H1 (cell line): ENCODE results near the gene CNDP2. TPM values are rescaled to one million over a fixed set of nuclear protein-coding genes. Genes with fewer than 3 reads are reported as not detected.

Experiments used
- CTCF ChIA-PET: fragments of 300-600 bp; sonication (Branson Sonifier 250); formaldehyde crosslinking; loops from one replicate; lab custom pipeline; 2021; ENCODE audit not compliant: partially characterized antibody; lab: Charles Lee
- POLR2A ChIA-PET: fragments of 300-600 bp; sonication (Branson Sonifier 250); formaldehyde crosslinking; loops from one replicate; lab custom pipeline; 2021; ENCODE audit warnings: inconsistent platforms; ENCODE audit not compliant: partially characterized antibody; lab: Charles Lee
- DNase-seq, 2 experiments: peaks; one replicate each; pipeline versions ENCODE4 v3.0.0 to v3.0.0-alpha.2; 2010 to 2022; ENCODE audit warnings: low spot score in 2 of 2, low read depth in 1 of 2, mixed read lengths in 1 of 2
- FAIRE-seq: peaks from 2 replicates; lab custom pipeline; 2011; peaks lifted over from hg19 to GRCh38; lab: Jason Lieb, UNC
- H2AFZ ChIP-seq: 2 replicates; pipeline ENCODE4 v1.8.1; 2012; ENCODE audit warnings: low read length, inconsistent platforms
- H2AK5ac ChIP-seq: 2 replicates; pipeline ENCODE4 v1.6.1; 2013; ENCODE audit warnings: low read depth, low read length
- H2BK120ac ChIP-seq: replicated peaks from 2 replicates; pipeline ENCODE3; 2013; ENCODE audit warnings: low read depth, low read length, inconsistent platforms
- H2BK12ac ChIP-seq: 2 replicates; pipeline ENCODE4 v1.6.1; 2013; ENCODE audit warnings: low read depth, low read length
- H2BK15ac ChIP-seq: 2 replicates; pipeline ENCODE4 v1.6.1; 2013; ENCODE audit warnings: low read length
- H2BK20ac ChIP-seq: 2 replicates; pipeline ENCODE4 v1.6.1; 2013; ENCODE audit warnings: low read length
- H2BK5ac ChIP-seq: 2 replicates; pipeline ENCODE4 v1.6.1; 2013; ENCODE audit warnings: low read depth, low read length
- H3K14ac ChIP-seq: 2 replicates; pipeline ENCODE4 v1.6.1; 2013; ENCODE audit warnings: inconsistent platforms; ENCODE audit not compliant: insufficient read length
- H3K18ac ChIP-seq: 2 replicates; pipeline ENCODE4 v1.6.1; 2013; ENCODE audit warnings: low read length; ENCODE audit errors: extremely low read depth
- H3K23ac ChIP-seq: 2 replicates; pipeline ENCODE4 v1.6.1; 2013; ENCODE audit warnings: inconsistent platforms; ENCODE audit not compliant: insufficient read length
- H3K23me2 ChIP-seq: 2 replicates; pipeline ENCODE4 v1.6.1; 2013; ENCODE audit warnings: low read depth, low read length
- H3K27ac ChIP-seq: 2 replicates; pipeline ENCODE4 v1.6.1; 2011; ENCODE audit warnings: low read depth, low read length, inconsistent platforms
- H3K27me3 ChIP-seq, 4 experiments: replicated peaks in 1 of 4; 1 replicate in 1 of 4; 2 replicates in 3 of 4; pipeline versions ENCODE4 v1.6.1 to v1.8.1; 2011 to 2013; ENCODE audit warnings: low read length in 3 of 4, mild to moderate bottlenecking in 3 of 4, inconsistent platforms in 2 of 4, mixed read lengths in 2 of 4, moderate library complexity in 1 of 4; ENCODE audit not compliant: control insufficient read depth in 3 of 4, insufficient read depth in 3 of 4; ENCODE audit errors: extremely low read depth in 1 of 4
- H3K36me3 ChIP-seq, 4 experiments: 2 replicates each; pipeline versions ENCODE4 v1.6.1 to v1.8.1; 2011 to 2013; ENCODE audit warnings: mild to moderate bottlenecking in 4 of 4, low read length in 3 of 4, moderate library complexity in 2 of 4, control low read depth in 1 of 4, inconsistent platforms in 1 of 4; ENCODE audit not compliant: insufficient read depth in 4 of 4, control insufficient read depth in 2 of 4
- H3K4ac ChIP-seq: replicated peaks from 2 replicates; pipeline ENCODE3; 2013; ENCODE audit warnings: low read length, low read depth, mixed read lengths, inconsistent platforms; ENCODE audit not compliant: insufficient read length
- H3K4me1 ChIP-seq, 4 experiments: replicated peaks in 1 of 4; 1 replicate in 1 of 4; 2 replicates in 3 of 4; pipeline versions ENCODE4 v1.6.1 to v1.8.1; 2011 to 2013; ENCODE audit warnings: low read length in 3 of 4, inconsistent platforms in 2 of 4, mixed read lengths in 1 of 4; ENCODE audit not compliant: insufficient read depth in 4 of 4, control insufficient read depth in 3 of 4
- H3K4me2 ChIP-seq, 2 experiments: 2 replicates each; pipeline versions ENCODE4 v1.6.1 to v1.8.1; 2011 to 2013; ENCODE audit warnings: low read depth in 2 of 2, low read length in 2 of 2, control low read depth in 1 of 2, inconsistent platforms in 1 of 2, mild to moderate bottlenecking in 1 of 2; ENCODE audit not compliant: insufficient read depth in 1 of 2
- H3K4me3 ChIP-seq, 4 experiments: fragments of 200-600, 300-600 bp in 1 of 4; sonication (generic), shearing (Covaris generic), sonication (Bioruptor Twin) in 1 of 4; 2 replicates each; pipeline versions ENCODE4 v1.5.1 to v1.8.1; 2011 to 2016; ENCODE audit warnings: low read length in 4 of 4, low read depth in 3 of 4, control low read depth in 2 of 4, inconsistent platforms in 2 of 4, mild to moderate bottlenecking in 2 of 4, mixed read lengths in 1 of 4, moderate library complexity in 1 of 4; ENCODE audit not compliant: insufficient read depth in 2 of 4; ENCODE audit errors: extremely low read depth in 1 of 4
- H3K56ac ChIP-seq: replicated peaks from 2 replicates; pipeline ENCODE3; 2013; ENCODE audit warnings: low read depth, mild to moderate bottlenecking, mixed read lengths, low read length, inconsistent platforms; ENCODE audit not compliant: insufficient read length
- H3K79me1 ChIP-seq: 2 replicates; pipeline ENCODE4 v1.6.1; 2013; ENCODE audit warnings: low read depth, low read length, control low read depth
- H3K79me2 ChIP-seq, 2 experiments: 2 replicates each; pipeline versions ENCODE4 v1.6.1 to v1.8.1; 2012 to 2013; ENCODE audit warnings: low read length in 2 of 2, mild to moderate bottlenecking in 2 of 2, inconsistent platforms in 1 of 2; ENCODE audit not compliant: insufficient read depth in 2 of 2, control insufficient read depth in 1 of 2
- H3K9ac ChIP-seq, 4 experiments: replicated peaks in 1 of 4; 1 replicate in 1 of 4; 2 replicates in 3 of 4; pipeline versions ENCODE4 v1.6.1 to v1.8.1; 2011 to 2013; ENCODE audit warnings: low read depth in 3 of 4, low read length in 3 of 4, control low read depth in 2 of 4, mild to moderate bottlenecking in 2 of 4, moderate library complexity in 2 of 4, inconsistent platforms in 1 of 4; ENCODE audit errors: extremely low read depth in 1 of 4
- H3K9me3 ChIP-seq, 2 experiments: 2 replicates each; pipeline versions ENCODE4 v1.6.1 to v1.8.1; 2012 to 2013; ENCODE audit warnings: mild to moderate bottlenecking in 2 of 2, moderate library complexity in 2 of 2, control low read depth in 1 of 2, inconsistent platforms in 1 of 2, low read depth in 1 of 2, low read length in 1 of 2, mixed read lengths in 1 of 2; ENCODE audit not compliant: insufficient read depth in 2 of 2
- H4K20me1 ChIP-seq, 2 experiments: replicated peaks in 1 of 2; 2 replicates each; pipeline versions ENCODE3 to v1.8.1; 2011 to 2013; ENCODE audit warnings: inconsistent platforms in 2 of 2, low read length in 2 of 2, mild to moderate bottlenecking in 1 of 2; ENCODE audit not compliant: insufficient read depth in 2 of 2, control insufficient read depth in 1 of 2
- H4K5ac ChIP-seq: 2 replicates; pipeline ENCODE4 v1.6.1; 2013; ENCODE audit warnings: low read length, low read depth, mixed read lengths, inconsistent platforms; ENCODE audit not compliant: insufficient read length
- H4K8ac ChIP-seq: 2 replicates; pipeline ENCODE4 v1.8.0; 2013; ENCODE audit warnings: mild to moderate bottlenecking, moderate library complexity, low read length, inconsistent platforms; ENCODE audit not compliant: insufficient read depth; ENCODE audit errors: extremely low read depth
- H4K91ac ChIP-seq: replicated peaks from 2 replicates; pipeline ENCODE3; 2013; ENCODE audit warnings: low read length, mixed read lengths, inconsistent platforms; ENCODE audit not compliant: insufficient read length
- CTCF ChIP-seq, 3 experiments: IDR thresholded peaks; 1 replicate in 2 of 3; 2 replicates in 1 of 3; pipeline versions ENCODE4 v1.5.1 to v1.6.1; 2011; ENCODE audit warnings: low read length in 3 of 3, mild to moderate bottlenecking in 3 of 3, inconsistent platforms in 2 of 3, low read depth in 1 of 3, moderate library complexity in 1 of 3; ENCODE audit not compliant: insufficient read depth in 1 of 3; ENCODE audit errors: control extremely low read depth in 1 of 3
- JUN ChIP-seq: IDR thresholded peaks from 2 replicates; pipeline ENCODE4 v1.6.1; 2011; ENCODE audit warnings: low read depth, mild to moderate bottlenecking, improper control_type of control experiment, low read length
- RAD21 ChIP-seq, 2 experiments: IDR thresholded peaks in 1 of 2; conservative IDR thresholded peaks in 1 of 2; 2 replicates each; pipeline ENCODE4 v1.6.1; 2011; ENCODE audit warnings: low read depth in 2 of 2, low read length in 2 of 2, improper control_type of control experiment in 1 of 2, inconsistent platforms in 1 of 2, mild to moderate bottlenecking in 1 of 2, moderate library complexity in 1 of 2
- WGBS, 2 experiments: shearing (Covaris generic) in 1 of 2; methylation state at CpG; one replicate each; pipeline versions ENCODE4 v1.1.6 to v1.1.7; 2013 to 2015; ENCODE audit warnings: low lambda C conversion rate in 2 of 2, mixed read lengths in 2 of 2, inconsistent platforms in 1 of 2, low coverage in 1 of 2, missing lambda C conversion rate in 1 of 2; ENCODE audit not compliant: insufficient replicate concordance in 2 of 2, insufficient coverage in 1 of 2, insufficient read length in 1 of 2; ENCODE audit errors: extremely low coverage in 1 of 2, missing lambda C conversion rate in 1 of 2; 5-methylcytosine and 5-hydroxymethylcytosine counted together
- polyA plus RNA-seq, 7 experiments: library from polyadenylated mRNA; depleted of rRNA in 3 of 7; stranded (reverse) in 5 of 7; unstranded in 2 of 7; fragments of >200 nt in 5 of 7; fragments of 200-250 nt in 2 of 7; gene quantifications; 1 replicate in 5 of 7; 2 replicates in 1 of 7; 4 replicates in 1 of 7; pipeline versions ENCODE4 v1.2.1 to v1.2.3, GENCODE V29; 2011 to 2013; ENCODE audit warnings: missing spikeins in 2 of 7, mixed read lengths in 2 of 7
- total RNA-seq: library from RNA; stranded (reverse); fragmentation: NEBNext Ultra II Directional; extraction: Animal tissue kit (Norgen Biotek cat#: 25700); gene quantifications from 2 replicates; pipeline ENCODE4 v1.2.1, GENCODE V29; 2021

The CNDP2 gene
- total and polyA plus RNA-seq, 2 of the 8 experiments (the other 6 are each of a cell fraction or from before 2014, with no cell fraction given), result 71.8 to 243 TPM

DNA sequence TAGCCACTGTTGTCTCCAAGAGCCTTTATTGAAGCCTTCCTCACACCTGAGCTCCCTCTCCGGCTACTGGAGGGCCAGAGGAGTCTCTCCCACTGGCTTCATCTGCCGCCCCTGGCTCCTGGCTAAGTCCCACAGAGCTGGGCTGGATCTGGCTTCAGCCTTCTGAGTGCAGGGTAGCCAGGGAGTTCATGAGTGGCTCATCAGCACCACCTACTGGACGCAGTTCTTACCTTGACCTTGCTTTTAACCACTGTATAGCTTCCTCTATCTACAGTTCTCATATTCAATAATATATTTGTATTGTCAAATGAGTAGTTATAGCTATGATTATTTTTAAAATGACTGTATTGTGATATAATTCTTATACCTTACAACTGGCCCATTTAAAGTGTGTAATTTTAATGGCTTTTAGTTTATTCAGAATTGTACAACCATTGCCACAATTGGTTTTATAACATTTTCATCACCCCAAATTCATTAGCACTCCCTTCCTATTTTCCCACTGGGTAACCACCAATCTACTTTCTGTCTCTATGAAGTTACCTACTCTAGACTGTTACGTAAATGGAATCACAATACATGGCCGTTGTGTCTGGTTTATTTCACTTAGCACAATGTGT, 55.9 kb downstream of the CNDP2 start:
- ChIA-PET POLR2A (interaction anchor here (1.0 kb wide), 1 partner anchor 9 kb away, joined by 3 read pairs; no protein-coding TSS in a partner anchor), CTCF (interaction anchor here (0.6 to 4.0 kb wide), 50 partner anchors 10 to 1851 kb away, joined by 3 to 16 read pairs (median 4); partner anchors contain the start of genes CNDP1 and CNDP2)
- Histone ChIP-seq H3K9ac (no peak overlapping the region), H2BK120ac (no peak overlapping the region), H2BK15ac (no peak overlapping the region), H2BK5ac (no peak overlapping the region), H3K56ac (no peak overlapping the region), H3K4me3 (no peak overlapping the region), H3K4ac (no peak overlapping the region), H3K14ac (no peak overlapping the region), H4K20me1 (no peaks in the 10 kb centered on the region), H4K5ac (no peak overlapping the region), H3K23me2 (no peaks in the 10 kb centered on the region; the same call in 1 of the 2 replicates), H3K79me2 (no peaks in the 10 kb centered on the region), H3K4me2 (no peak overlapping the region), H4K8ac (no peak overlapping the region), H2BK12ac (no peak overlapping the region), H3K36me3 (no peaks in the 10 kb centered on the region), H3K79me1 (no peaks in the 10 kb centered on the region), H2BK20ac (no peak overlapping the region), H3K23ac (no peak overlapping the region), H3K18ac (no peak overlapping the region), H3K9me3 (peaks cover 20 to 27% of the 10 kb centered on the region in 2 experiments), H3K4me1 (no peaks in the 10 kb centered on the region), H4K91ac (no peak overlapping the region), H3K27me3 (no peaks in the 10 kb centered on the region), H3K27ac (no peak overlapping the region), H2AFZ (no peak overlapping the region), H2AK5ac (no peak overlapping the region)
- TF ChIP-seq CTCF (IDR thresholded peaks at IDR 0.05; ENCODE audit: control extremely low read depth in 1 of 3, insufficient read depth in 1 of 3, low read depth in 1 of 3, low read length in 3 of 3), result peak; percentile 59 to 77 (median 77)
- TF ChIP-seq JUN, result no peak
- peak; percentile 91 for TF ChIP-seq RAD21 (IDR thresholded peaks at IDR 0.05 in 1 of 2, conservative IDR thresholded peaks at IDR 0.05 in 1 of 2; ENCODE audit: low read depth in 2 of 2, low read length in 2 of 2)
- DNase-seq (peak; percentile 68 to 84), FAIRE-seq (no peak)
- WGBS, 2 experiments, result 52% methylated on average over 5 of the region's 5 CpGs; no CpG with 5 or more reads in 1 of the 2 experiments
